WI38 (cell line): ENCODE data around the gene SMIM41.

Experiments used
- H3K4me3 ChIP-seq: 2 replicates; pipeline ENCODE4 v1.5.1; 2011; ENCODE audit warnings: low read depth, mild to moderate bottlenecking, control low read depth, low read length
- CTCF ChIP-seq: IDR thresholded peaks from 2 replicates; pipeline ENCODE4 v1.5.1; 2012; ENCODE audit warnings: low read depth, mild to moderate bottlenecking, control low read depth, low read length

Gene SMIM41

DNA sequence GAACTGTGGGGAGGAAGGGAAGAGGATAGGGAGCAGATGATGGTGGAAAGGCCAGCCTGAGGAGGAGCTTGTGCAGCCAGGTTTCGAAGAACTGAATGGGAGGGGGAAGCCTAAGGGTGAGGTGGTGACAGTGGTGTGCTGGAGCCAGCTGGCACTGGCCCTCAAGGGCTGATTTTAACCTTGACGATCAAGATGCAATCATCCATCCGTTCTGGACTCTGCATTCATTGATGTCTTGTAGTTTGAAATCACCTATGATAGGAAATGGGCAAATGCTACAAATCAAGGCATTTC lies 12.5 kb upstream of the SMIM41 start:
- no peak overlapping the region for H3K4me3 ChIP-seq
- TF ChIP-seq CTCF = no peak

DNA sequence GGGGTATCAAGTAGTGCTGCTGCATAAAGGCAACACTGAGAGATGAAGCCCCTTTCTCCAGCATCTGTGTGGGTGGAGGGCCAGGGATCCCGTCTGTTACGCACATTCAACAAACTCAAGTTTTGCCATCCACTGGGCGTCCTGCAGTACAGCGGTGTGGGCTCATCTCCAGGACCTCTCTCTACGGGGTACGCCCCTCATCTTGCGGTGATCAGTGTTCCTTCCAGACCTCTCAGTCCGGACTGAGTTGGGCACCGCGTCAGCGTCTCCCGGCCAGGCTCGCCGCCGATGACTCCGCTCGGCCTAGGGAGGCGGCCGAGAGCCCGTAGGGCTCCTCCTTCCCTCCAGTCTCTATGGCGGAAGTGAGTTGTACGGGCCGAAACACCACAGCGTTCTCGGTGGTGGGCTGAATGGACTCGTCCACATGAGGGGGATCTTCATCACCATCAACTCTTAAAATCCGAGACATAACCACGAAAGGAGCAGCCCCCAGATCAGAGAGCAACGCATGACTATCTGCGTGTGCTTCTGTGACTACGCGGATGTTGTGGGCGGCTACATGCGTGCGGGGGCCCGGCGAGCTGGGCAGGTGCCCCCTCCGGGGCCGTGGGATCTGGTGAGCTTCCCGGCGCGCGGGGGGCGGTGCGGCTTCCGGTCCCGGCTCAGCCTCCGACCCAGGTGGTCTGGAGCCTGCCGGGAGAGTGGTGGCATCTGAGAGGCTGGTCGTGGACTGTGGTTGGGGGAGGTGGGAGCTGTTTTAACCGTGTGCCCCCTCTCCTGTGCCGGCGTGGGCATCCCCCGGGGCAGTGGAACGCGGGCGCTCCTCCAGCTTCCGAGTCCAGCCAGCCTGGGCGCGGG lies 9.9 kb upstream of the SMIM41 start, which contains the start of gene ATG101:
Gene ATG101 (plus strand): TSS at position 652 of the 858 bp plus-strand sequence. CDS start 3,673 bp downstream, outside the sequence.
- H3K4me3 ChIP-seq = peak within 1 kb of the TSS; percentile 81
- TF ChIP-seq CTCF = peak; percentile 47

- no peak for TF ChIP-seq CTCF
- H3K4me3 ChIP-seq = peak overlapping the region; percentile 81
Observed at GRCh38 chr12:52070185-52070925, 9.1 kb upstream of the SMIM41 start.

DNA sequence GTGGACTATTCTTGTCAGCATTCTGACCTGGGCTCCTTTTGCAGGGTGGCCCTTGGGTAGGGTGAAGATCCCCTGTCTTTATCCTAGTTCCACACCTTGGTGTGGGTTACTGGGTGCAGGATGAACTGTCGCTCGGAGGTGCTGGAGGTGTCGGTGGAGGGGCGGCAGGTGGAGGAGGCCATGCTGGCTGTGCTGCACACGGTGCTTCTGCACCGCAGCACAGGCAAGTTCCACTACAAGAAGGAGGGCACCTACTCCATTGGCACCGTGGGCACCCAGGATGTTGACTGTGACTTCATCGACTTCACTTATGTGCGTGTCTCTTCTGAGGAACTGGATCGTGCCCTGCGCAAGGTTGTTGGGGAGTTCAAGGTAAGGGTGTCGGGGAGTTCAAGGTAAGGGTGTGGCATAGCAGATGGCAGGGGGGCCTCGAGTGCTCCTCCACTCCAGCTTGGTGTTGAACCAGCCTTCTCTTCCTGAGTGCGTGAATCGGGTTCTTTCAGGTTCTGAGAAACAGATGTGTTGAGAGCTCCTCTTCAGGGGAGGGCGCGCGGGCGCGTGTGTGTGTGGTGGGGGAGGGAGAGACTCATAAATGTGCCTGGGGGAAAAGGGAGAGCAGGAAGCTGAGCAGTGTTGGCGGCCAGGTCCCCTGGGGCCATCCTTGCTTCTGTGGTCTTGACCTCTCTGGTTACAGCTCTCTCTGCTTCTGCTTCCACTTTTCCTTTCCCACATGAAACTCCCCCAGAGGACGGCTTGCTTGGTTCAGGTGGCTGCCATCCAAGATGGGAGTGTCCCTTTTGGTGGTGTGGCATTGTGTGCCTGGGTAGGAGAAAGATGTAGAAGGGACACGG lies 5.7 kb upstream of the SMIM41 start:
- H3K4me3 ChIP-seq = no peak overlapping the region
- no peak for TF ChIP-seq CTCF

- no peak for TF ChIP-seq CTCF
Observed at GRCh38 chr12:52074971-52075724, 4.4 kb upstream of the SMIM41 start.

DNA sequence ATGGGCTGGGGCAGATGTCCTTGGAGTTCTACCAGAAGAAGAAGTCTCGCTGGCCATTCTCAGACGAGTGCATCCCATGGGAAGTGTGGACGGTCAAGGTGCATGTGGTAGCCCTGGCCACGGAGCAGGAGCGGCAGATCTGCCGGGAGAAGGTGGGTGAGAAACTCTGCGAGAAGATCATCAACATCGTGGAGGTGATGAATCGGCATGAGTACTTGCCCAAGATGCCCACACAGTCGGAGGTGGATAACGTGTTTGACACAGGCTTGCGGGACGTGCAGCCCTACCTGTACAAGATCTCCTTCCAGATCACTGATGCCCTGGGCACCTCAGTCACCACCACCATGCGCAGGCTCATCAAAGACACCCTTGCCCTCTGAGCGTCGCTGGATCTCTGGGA lies 2.7 kb upstream of the SMIM41 start:
- no peak overlapping the region for H3K4me3 ChIP-seq
- TF ChIP-seq CTCF = no peak

More at GRCh38 chr12:52074971-52075724, 4.4 kb upstream of the SMIM41 start:
- no peak overlapping the region for H3K4me3 ChIP-seq
